ENCODE results near the gene CELA2A. TPM values are rescaled to one million over a fixed set of nuclear protein-coding genes. Genes with fewer than 3 reads are reported as not detected.

Gene CELA2A
- total and polyA plus RNA-seq, 10 of the 15 experiments (the other 5 are each of a cell fraction or from before 2014, with no cell fraction given) = 0.90 TPM; not detected in 9

GRCh38 chr1:15442759-15443158 is 13.8 kb upstream of the CELA2A start (continued):
- no peak for TF ChIP-seq CUX1 (IDR thresholded peaks at IDR 0.05; ENCODE audit: insufficient replicate concordance, low read depth, low read length)

DNA sequence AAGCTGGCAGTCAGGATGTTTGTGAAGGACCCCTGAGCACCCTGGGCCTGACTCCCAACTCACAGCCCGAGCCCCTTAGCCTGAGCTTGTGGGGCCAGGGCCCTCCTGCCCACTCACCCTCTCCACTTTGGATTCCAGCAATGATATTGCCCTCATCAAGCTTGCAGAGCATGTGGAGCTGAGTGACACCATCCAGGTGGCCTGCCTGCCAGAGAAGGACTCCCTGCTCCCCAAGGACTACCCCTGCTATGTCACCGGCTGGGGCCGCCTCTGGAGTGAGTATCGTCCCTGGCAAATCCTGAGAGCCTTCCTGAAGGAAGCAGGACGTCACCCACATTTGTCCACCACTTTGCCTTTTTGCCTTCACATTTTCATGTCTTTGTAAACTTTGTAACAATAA is 13.3 kb upstream of the CELA2A start:
- in situ Hi-C loops (cut with MboI) = no loop called here
- no peaks in the 10 kb centered on the region for H3K36me3 ChIP-seq (ENCODE audit: control insufficient read depth in 2 of 2, insufficient read depth in 2 of 2, low read length in 1 of 2)
- no peak for FAIRE-seq
- TF ChIP-seq ASH2L (IDR thresholded peaks at IDR 0.05; ENCODE audit: borderline replicate concordance, low read depth) (no peak), RAD21 (IDR thresholded peaks at IDR 0.05; ENCODE audit: insufficient read depth, low read depth, low read length) (no peak), JUNB (IDR thresholded peaks at IDR 0.05) (no peak), BCL11A (IDR thresholded peaks at IDR 0.05; ENCODE audit: low read depth, low read length) (no peak), FOXM1 (IDR thresholded peaks at IDR 0.05; ENCODE audit: low read depth, low read length) (no peak), NR2C2 (IDR thresholded peaks at IDR 0.05; ENCODE audit: borderline replicate concordance, control insufficient read depth, insufficient read length, low read depth) (no peak), POLR2A (IDR thresholded peaks at IDR 0.05; ENCODE audit: low read depth, low read length) (no peak), PBX3 (IDR thresholded peaks at IDR 0.05; ENCODE audit: insufficient replicate concordance, low read depth, low read length) (no peak), NFXL1 (IDR thresholded peaks at IDR 0.05; ENCODE audit: borderline replicate concordance) (no peak), RCOR1 (conservative IDR thresholded peaks at IDR 0.05; ENCODE audit: low read depth, low read length) (no peak), DPF2 (IDR thresholded peaks at IDR 0.05) (no peak), STAT3 (IDR thresholded peaks at IDR 0.05; ENCODE audit: low read depth, low read length) (no peak), ZNF384 (IDR thresholded peaks at IDR 0.05; ENCODE audit: borderline replicate concordance, low read depth, low read length) (no peak), ZZZ3 (IDR thresholded peaks at IDR 0.05; ENCODE audit: control insufficient read depth, insufficient read length, low read depth) (no peak), CEBPB (IDR thresholded peaks at IDR 0.05; ENCODE audit: borderline replicate concordance in 1 of 2, low read depth in 2 of 2, low read length in 2 of 2) (no peak)
- TF ChIP-seq, protein P1, sequence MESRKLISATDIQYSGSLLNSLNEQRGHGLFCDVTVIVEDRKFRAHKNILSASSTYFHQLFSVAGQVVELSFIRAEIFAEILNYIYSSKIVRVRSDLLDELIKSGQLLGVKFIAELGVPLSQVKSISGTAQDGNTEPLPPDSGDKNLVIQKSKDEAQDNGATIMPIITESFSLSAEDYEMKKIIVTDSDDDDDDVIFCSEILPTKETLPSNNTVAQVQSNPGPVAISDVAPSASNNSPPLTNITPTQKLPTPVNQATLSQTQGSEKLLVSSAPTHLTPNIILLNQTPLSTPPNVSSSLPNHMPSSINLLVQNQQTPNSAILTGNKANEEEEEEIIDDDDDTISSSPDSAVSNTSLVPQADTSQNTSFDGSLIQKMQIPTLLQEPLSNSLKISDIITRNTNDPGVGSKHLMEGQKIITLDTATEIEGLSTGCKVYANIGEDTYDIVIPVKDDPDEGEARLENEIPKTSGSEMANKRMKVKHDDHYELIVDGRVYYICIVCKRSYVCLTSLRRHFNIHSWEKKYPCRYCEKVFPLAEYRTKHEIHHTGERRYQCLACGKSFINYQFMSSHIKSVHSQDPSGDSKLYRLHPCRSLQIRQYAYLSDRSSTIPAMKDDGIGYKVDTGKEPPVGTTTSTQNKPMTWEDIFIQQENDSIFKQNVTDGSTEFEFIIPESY (IDR thresholded peaks at IDR 0.05) = no peak

More for the DNA sequence above, 13.3 kb upstream of the CELA2A start:
- Histone ChIP-seq H3K4me3 (no peak overlapping the region), H3K9me3 (replicated peaks; ENCODE audit: control insufficient read depth, insufficient read depth, low read length) (no peaks in the 10 kb centered on the region), H4K20me1 (ENCODE audit: control insufficient read depth, insufficient read depth) (no peaks in the 10 kb centered on the region), H3K9ac (ENCODE audit: control insufficient read depth, insufficient read depth, low read length) (no peak overlapping the region), H3K27ac (ENCODE audit: control insufficient read depth, insufficient read depth) (no peak overlapping the region), H3K79me2 (ENCODE audit: control insufficient read depth, insufficient read depth, low read length) (no peaks in the 10 kb centered on the region), H2AFZ (ENCODE audit: control insufficient read depth, low read depth, low read length) (no peak overlapping the region), H3K27me3 (replicated peaks in 1 of 2; ENCODE audit: control insufficient read depth in 2 of 2, insufficient read depth in 2 of 2, low read length in 1 of 2) (no peaks in the 10 kb centered on the region; a peak in 1 of 4 replicates), H3K4me1 (ENCODE audit: control insufficient read depth, insufficient read depth, low read length) (no peaks in the 10 kb centered on the region), H3K4me2 (ENCODE audit: control insufficient read depth, insufficient read depth) (no peak overlapping the region)
- POLR2A ChIA-PET = no interaction called here
- CTCF ChIA-PET = no interaction called here
- no TSS peak for BruUV-seq (replicated peaks)
- SMC1A ChIA-PET (ENCODE audit: uncharacterized antibody, unreplicated experiment) = no interaction called here
- 34% methylated on average over 5 of the region's 5 CpGs for WGBS (ENCODE audit: insufficient coverage, insufficient replicate concordance, low lambda C conversion rate, missing lambda C conversion rate)
- RAD21 ChIA-PET (ENCODE audit: unreplicated experiment) = no interaction called here
- ATAC-seq = no peak
- intact Hi-C loops (cut with micrococcal nuclease; ENCODE audit: unreplicated experiment) = no loop called here
- no peak for DNase-seq (ENCODE audit: low read depth, low spot score)
